Subcutaneous abdominal adipose tissue (tissue), 5 donors: ENCODE data around the gene GBE1.

ENCODE experiments used
- H3K27ac ChIP-seq: one replicate; pipeline ENCODE4 v1.7.0; 2013; ENCODE audit warnings: low read depth, mild to moderate bottlenecking, inconsistent platforms, low read length, moderate library complexity
- H3K27me3 ChIP-seq, 5 donors: one replicate each; pipeline ENCODE4 v1.7.0; 2013; ENCODE audit warnings: low read length in 5 of 5, inconsistent platforms in 1 of 5; ENCODE audit not compliant: control insufficient read depth in 5 of 5, insufficient read depth in 4 of 5
- H3K36me3 ChIP-seq, 5 donors: one replicate each; pipeline ENCODE4 v1.7.0; 2013; ENCODE audit warnings: low read length in 5 of 5; ENCODE audit not compliant: control insufficient read depth in 5 of 5, insufficient read depth in 5 of 5
- H3K4me1 ChIP-seq, 5 donors: one replicate each; pipeline ENCODE4 v1.7.0; 2013; ENCODE audit warnings: low read length in 5 of 5, mild to moderate bottlenecking in 3 of 5, moderate library complexity in 1 of 5; ENCODE audit not compliant: control insufficient read depth in 5 of 5, insufficient read depth in 5 of 5
- H3K4me3 ChIP-seq, 5 donors: one replicate each; pipeline ENCODE4 v1.7.0; 2013; ENCODE audit warnings: low read length in 5 of 5, low read depth in 1 of 5
- H3K9ac ChIP-seq, 5 donors: one replicate each; pipeline ENCODE4 v1.7.0; 2013; ENCODE audit warnings: low read length in 5 of 5, mild to moderate bottlenecking in 4 of 5, moderate library complexity in 3 of 5
- H3K9me3 ChIP-seq, 5 donors: one replicate each; pipeline ENCODE4 v1.7.0; 2013; ENCODE audit warnings: low read length in 5 of 5; ENCODE audit not compliant: control insufficient read depth in 5 of 5
- donor health status: healthy.
- donor health status: healthy.
- donor health status: healthy.
- donor health status: healthy.
- donor health status: healthy.

GBE1 gene

DNA sequence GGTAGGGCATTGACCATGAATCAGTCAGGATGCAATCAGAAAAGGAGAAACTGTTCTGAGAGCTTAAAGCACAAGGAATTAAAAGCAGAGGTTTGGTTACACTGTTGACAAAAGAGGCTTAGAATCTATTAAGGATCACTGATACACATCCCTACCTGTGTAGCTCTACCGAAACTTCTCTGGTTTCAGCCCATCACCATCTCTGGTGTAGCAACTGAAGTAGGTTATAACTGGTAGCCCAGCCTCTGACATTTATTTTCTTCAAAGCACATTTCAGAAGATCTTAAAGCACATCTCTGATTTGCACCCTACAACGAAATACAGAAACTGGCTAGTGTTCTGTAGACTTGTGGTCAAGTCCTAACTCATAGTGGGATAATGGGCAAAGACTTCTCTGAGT is 283.7 kb downstream of the GBE1 start:
- no peaks in the 10 kb centered on the region for H3K27me3 ChIP-seq
- no peak overlapping the region for H3K4me3 ChIP-seq

DNA sequence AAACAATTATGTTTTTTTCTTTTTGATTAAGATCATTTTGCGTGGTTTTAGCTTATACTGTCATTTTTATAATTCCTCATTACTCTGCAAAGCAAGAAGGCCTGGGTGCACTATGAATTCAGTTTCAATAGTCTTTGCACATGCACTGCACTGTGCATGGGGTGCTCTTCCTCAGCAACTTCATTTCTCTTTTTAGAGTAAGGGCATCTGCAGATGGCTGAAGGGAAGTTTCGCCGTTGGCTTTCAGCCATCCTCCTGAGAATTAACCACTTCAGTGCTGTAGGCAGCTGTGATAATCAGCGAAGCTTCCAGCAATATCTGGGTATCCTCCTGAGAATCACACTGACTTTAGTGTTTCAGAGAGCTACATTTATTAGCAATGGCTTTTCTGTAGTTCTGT is 284.8 kb downstream of the GBE1 start:
- peaks cover 0 to 4% (median 0%) of the 10 kb centered on the region in 5 donors for H3K4me1 ChIP-seq
- H3K9ac ChIP-seq, result no peak overlapping the region
- H3K27me3 ChIP-seq, result no peaks in the 10 kb centered on the region
- H3K9me3 ChIP-seq, result no peaks in the 10 kb centered on the region
- H3K27ac ChIP-seq, result no peak overlapping the region
- H3K4me3 ChIP-seq, result no peak overlapping the region
- no peaks in the 10 kb centered on the region for H3K36me3 ChIP-seq

More for the DNA sequence above, 283.7 kb downstream of the GBE1 start:
- Histone ChIP-seq H3K9me3 (no peaks in the 10 kb centered on the region), H3K4me1 (peaks cover 0 to 4% (median 0%) of the 10 kb centered on the region in 5 donors), H3K27ac (no peak overlapping the region), H3K9ac (no peak overlapping the region), H3K36me3 (no peaks in the 10 kb centered on the region)

DNA sequence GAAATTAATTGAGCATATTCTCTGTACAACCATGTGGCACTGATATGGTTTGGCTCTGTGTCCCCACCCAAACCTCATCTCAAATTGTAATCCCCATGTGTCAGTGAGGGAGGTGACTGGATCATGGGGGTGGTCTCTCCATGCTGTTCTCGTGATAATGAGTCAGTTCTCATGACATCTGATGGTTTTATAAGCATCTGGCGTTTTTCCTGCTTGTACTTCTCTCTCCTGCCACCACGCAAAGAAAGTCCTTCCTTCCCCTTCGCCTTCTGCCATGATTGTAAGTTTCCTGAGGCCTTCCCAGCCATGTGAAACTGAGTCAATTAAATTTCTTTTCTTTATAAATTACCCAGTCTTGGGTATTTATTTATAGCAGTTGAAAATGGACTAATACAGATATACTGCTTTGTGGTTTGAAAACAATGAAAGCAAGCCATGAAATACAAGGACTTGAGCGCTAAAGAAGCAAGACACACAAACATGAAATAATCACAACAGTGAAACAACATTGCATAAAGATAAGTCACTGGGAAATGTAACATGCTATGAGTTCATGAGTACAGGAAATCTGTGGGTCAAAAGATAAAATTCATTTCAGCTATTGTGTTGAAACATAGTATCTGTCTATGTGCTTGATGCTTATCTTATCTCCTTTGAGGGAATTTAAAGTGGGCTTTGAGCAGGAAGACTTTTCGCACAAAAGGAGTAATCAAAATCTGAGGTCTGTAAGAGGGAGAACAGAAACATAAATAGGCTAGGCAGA is 288.7 kb downstream of the GBE1 start:
- H3K27ac ChIP-seq, result no peak overlapping the region
- no peak overlapping the region for H3K4me3 ChIP-seq
- no peaks in the 10 kb centered on the region for H3K9me3 ChIP-seq
- H3K9ac ChIP-seq, result no peak overlapping the region
- no peaks in the 10 kb centered on the region for H3K27me3 ChIP-seq
- no peaks in the 10 kb centered on the region for H3K36me3 ChIP-seq
- peaks cover 0 to 4% (median 0%) of the 10 kb centered on the region in 5 donors for H3K4me1 ChIP-seq

DNA sequence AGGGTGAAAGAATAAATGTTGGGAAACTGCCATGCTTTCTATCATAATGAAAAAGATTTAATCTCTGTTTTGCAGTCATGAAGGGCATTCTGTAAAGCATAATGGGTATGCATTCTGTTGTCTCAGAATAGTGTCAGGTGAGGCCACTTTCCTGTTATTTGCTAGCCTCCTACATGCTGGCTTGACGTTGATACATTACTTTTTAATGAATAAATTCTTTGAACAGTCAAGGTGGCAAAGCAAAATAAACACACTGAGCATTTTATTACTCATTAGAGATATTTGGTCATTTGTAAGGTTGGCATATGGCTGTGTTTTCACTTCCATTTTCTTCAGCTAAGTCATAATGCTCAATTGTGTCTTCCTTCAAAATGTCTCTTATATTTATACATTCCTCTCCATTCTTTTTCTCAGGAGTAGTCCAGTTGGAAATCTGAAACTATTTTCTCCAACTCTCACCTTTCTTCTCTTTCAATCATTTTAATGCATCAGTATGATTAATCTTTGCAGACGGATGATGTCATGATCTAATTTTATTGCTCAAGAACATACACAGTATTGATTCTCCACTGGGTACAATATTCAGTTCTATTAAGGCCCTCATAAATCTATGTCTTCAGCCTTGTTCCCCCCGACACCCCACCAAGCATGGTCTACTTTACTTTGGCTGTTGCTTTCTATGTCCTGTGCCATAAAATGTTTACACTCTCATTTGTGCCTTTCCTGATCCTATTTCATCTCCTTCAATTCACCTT is 290.7 kb downstream of the GBE1 start:
- Histone ChIP-seq H3K4me1 (peaks cover 0 to 5% (median 0%) of the 10 kb centered on the region in 5 donors), H3K27me3 (no peaks in the 10 kb centered on the region), H3K36me3 (no peaks in the 10 kb centered on the region), H3K27ac (no peak overlapping the region), H3K4me3 (no peak overlapping the region), H3K9ac (no peak overlapping the region), H3K9me3 (no peaks in the 10 kb centered on the region)

DNA sequence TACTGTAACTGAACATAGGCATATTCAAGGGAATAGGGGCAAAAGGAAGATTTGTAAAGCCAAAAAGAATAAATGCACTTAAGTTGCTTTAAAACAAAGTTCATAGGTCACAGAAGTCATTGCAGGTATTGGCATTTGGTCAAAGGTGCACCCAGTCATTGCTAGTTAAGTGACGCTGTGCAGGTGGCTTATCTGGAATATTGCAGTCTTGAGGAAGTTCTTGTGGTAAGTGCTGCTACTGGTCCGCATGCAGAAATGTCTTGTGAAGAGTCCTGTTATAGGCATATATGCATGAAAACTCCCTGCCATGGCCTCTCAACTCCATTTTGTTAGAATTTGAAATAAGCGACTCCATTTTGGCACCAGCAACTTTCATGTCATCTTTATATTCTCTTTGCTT is 293.1 kb downstream of the GBE1 start:
- Histone ChIP-seq H3K4me3 (no peak overlapping the region), H3K4me1 (peaks cover 0 to 10% (median 0%) of the 10 kb centered on the region in 5 donors), H3K9ac (no peak overlapping the region), H3K9me3 (no peaks in the 10 kb centered on the region), H3K36me3 (no peaks in the 10 kb centered on the region), H3K27me3 (no peaks in the 10 kb centered on the region), H3K27ac (no peak overlapping the region)

DNA sequence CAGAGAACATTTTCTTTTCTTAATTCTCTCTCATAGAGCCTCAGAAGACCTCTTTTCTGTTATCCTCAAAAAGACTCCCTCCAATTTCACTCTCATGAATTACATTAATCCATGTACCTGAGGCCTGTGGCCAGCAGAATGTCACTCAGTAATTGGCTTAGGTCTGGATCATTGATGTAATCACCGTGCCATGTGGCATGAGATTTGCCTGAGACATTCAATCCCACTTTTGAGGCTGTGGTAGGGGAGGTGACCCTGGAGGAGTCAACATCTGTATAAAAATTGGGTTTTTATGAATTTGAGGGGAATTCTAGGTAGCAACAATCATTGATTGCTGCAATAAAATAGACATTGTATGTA is 295.3 kb downstream of the GBE1 start:
- H3K4me1 ChIP-seq, result peaks cover 0 to 16% (median 3%) of the 10 kb centered on the region in 5 donors
- H3K4me3 ChIP-seq, result no peak overlapping the region
- H3K27ac ChIP-seq, result no peak overlapping the region
- H3K36me3 ChIP-seq, result no peaks in the 10 kb centered on the region
- H3K27me3 ChIP-seq, result no peaks in the 10 kb centered on the region
- no peaks in the 10 kb centered on the region for H3K9me3 ChIP-seq
- H3K9ac ChIP-seq, result no peak overlapping the region

DNA sequence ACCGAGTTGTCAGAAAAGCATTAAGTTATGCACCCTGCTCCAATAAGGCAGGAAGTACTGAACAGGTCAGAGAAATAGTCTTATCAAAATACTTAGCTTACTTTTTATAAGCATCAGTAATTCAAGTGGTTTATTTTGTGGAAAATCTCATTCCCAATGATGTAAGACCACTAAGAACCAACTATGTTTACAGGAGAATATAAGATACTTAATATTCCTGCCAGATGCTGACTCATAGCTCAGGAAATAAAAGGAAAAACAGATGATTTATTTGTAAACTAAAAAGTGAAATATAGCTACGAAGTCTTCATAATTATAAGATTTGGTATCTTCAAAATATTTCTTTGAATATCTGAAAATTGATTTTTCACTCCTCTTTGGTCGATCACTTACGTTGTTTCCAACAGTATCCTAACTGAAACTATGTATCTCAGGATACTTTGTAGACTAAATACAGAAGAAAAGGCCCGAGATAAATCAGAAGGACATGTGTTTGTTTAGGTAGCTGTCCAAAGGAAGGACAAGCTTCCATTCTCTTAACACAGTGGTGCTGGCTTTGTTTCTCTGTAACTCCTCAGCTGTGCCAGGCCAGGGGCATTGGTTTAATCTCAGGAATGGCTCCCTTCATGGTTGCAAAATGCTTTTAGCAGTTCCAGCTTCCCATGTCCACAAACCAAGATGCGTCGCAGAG is 295.8 kb downstream of the GBE1 start:
- Histone ChIP-seq H3K9ac (no peak overlapping the region), H3K9me3 (no peaks in the 10 kb centered on the region), H3K4me3 (no peak overlapping the region), H3K36me3 (no peaks in the 10 kb centered on the region), H3K27me3 (no peaks in the 10 kb centered on the region), H3K4me1 (peaks cover 0 to 16% (median 3%) of the 10 kb centered on the region in 5 donors), H3K27ac (no peak overlapping the region)

DNA sequence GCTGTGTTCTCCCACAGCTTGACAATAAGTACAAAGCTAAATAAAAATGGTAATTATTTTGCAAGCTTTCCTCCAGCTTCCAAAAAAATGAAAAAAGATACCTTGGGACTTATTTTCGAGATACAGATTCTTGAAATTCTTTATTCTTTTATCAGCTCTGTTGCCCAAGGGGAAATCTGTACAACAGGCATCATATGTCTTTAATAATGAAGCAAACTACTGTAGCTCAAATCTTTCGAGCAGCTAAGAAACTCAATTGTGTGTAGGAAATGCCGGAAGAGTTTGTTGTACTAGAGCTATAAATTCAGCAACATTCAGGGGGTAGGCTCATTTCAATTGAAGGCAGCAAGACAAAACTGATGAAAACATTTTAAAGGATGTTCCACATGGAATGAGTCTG is 297.7 kb downstream of the GBE1 start:
- H3K9me3 ChIP-seq, result no peaks in the 10 kb centered on the region
- no peaks in the 10 kb centered on the region for H3K27me3 ChIP-seq
- H3K9ac ChIP-seq, result no peak overlapping the region
- no peak overlapping the region for H3K27ac ChIP-seq
- H3K4me3 ChIP-seq, result no peak overlapping the region
- H3K4me1 ChIP-seq, result peaks cover 0 to 16% (median 3%) of the 10 kb centered on the region in 5 donors
- H3K36me3 ChIP-seq, result no peaks in the 10 kb centered on the region

DNA sequence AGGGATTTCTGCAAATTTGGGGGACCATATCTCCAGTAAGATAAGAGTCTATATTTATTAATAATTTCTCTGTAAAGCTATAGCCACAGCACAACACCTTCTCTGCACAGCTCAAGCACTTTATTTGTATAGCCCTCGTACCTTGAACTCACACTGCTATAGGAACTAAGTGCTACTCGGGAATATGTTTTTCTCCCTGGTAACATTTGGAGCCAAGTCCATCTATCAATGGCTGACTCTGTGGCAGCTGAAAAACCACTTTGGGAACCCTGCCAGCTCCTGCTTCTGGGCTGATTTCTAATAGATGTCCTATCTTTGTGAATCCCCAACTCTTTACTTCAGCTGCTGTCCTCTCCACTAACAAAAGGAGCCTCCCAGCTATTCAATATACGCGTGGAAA is 298.5 kb downstream of the GBE1 start:
- no peak overlapping the region for H3K9ac ChIP-seq
- H3K36me3 ChIP-seq, result no peaks in the 10 kb centered on the region
- no peak overlapping the region for H3K4me3 ChIP-seq
- peaks cover 0 to 16% (median 3%) of the 10 kb centered on the region in 5 donors for H3K4me1 ChIP-seq
- no peaks in the 10 kb centered on the region for H3K27me3 ChIP-seq
- H3K27ac ChIP-seq, result no peak overlapping the region
- H3K9me3 ChIP-seq, result no peaks in the 10 kb centered on the region

DNA sequence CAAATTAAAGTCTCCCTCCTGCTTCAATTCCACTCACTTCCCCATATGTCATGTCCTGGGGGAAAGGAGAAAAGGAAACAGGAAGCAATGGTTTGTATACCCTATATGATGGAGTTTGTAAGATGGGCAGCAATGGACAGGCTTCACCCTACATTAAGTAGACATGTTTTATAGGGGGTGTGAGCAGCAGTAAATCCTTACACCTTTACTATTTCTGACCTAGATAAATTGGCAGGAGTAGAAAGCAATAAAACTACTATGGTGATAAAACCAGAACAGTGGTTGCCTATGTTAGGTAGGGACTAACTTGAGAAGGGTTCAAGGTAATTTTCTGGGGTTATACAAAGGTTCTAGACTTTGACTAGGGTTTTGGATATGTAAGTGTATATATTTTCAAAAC is 301.7 kb downstream of the GBE1 start:
- Histone ChIP-seq H3K4me1 (peaks cover 0 to 12% (median 3%) of the 10 kb centered on the region in 5 donors), H3K9ac (no peak overlapping the region), H3K9me3 (peaks cover 0 to under 1% (median 0%) of the 10 kb centered on the region in 5 donors), H3K36me3 (no peaks in the 10 kb centered on the region), H3K27ac (no peak overlapping the region), H3K4me3 (no peak overlapping the region), H3K27me3 (no peaks in the 10 kb centered on the region)
